H9 (cell line): Measurements from ENCODE around the gene DGKD. TPM values are rescaled to one million over a fixed set of nuclear protein-coding genes. Genes with fewer than 3 reads are reported as not detected.

Experiments used
- DNase-seq: peaks from one replicate; pipeline ENCODE4 v3.0.0-alpha.2; 2017
- H2AFZ ChIP-seq: one replicate; pipeline ENCODE4 v1.6.1; 2013; ENCODE audit warnings: mild to moderate bottlenecking, low read length, control low read depth, moderate library complexity
- H2AK5ac ChIP-seq: 2 replicates; pipeline ENCODE4 v1.6.1; 2013; ENCODE audit warnings: low read length, control low read depth, mixed read lengths; ENCODE audit not compliant: insufficient read length
- H2BK120ac ChIP-seq: one replicate; pipeline ENCODE4 v1.6.1; 2013; ENCODE audit warnings: low read depth, mild to moderate bottlenecking, low read length, control low read depth, inconsistent platforms; ENCODE audit not compliant: poor library complexity, severe bottlenecking
- H2BK12ac ChIP-seq: 2 replicates; pipeline ENCODE4 v1.6.1; 2013; ENCODE audit warnings: low read length, control low read depth, mixed read lengths, low read depth; ENCODE audit not compliant: insufficient read length
- H2BK15ac ChIP-seq: 2 replicates; pipeline ENCODE4 v1.6.1; 2013; ENCODE audit warnings: low read depth, low read length, control low read depth
- H2BK20ac ChIP-seq: one replicate; pipeline ENCODE4 v1.6.1; 2013; ENCODE audit warnings: low read depth, mild to moderate bottlenecking, low read length, control low read depth, inconsistent platforms; ENCODE audit not compliant: poor library complexity, severe bottlenecking
- H2BK5ac ChIP-seq: 2 replicates; pipeline ENCODE4 v1.6.1; 2013; ENCODE audit warnings: low read length, control low read depth, mixed read lengths; ENCODE audit not compliant: insufficient read length
- H3K14ac ChIP-seq: 2 replicates; pipeline ENCODE4 v1.6.1; 2013; ENCODE audit warnings: low read length, control low read depth; ENCODE audit not compliant: insufficient read depth
- H3K18ac ChIP-seq: 2 replicates; pipeline ENCODE4 v1.6.1; 2013; ENCODE audit warnings: low read depth, mild to moderate bottlenecking, mixed read lengths, low read length, control low read depth; ENCODE audit not compliant: insufficient read length
- H3K23ac ChIP-seq: 2 replicates; pipeline ENCODE4 v1.6.1; 2013; ENCODE audit warnings: low read length, control low read depth, mixed read lengths, low read depth; ENCODE audit not compliant: insufficient read length
- H3K23me2 ChIP-seq: 2 replicates; pipeline ENCODE4 v1.6.1; 2013; ENCODE audit warnings: low read depth, mild to moderate bottlenecking, mixed read lengths, low read length, control low read depth; ENCODE audit not compliant: insufficient read length, poor library complexity, severe bottlenecking
- H3K27ac ChIP-seq: 2 replicates; pipeline ENCODE4 v1.5.1; 2013; ENCODE audit warnings: low read length, control low read depth, mixed read lengths, low read depth; ENCODE audit not compliant: insufficient read length
- H3K27me3 ChIP-seq: 2 replicates; pipeline ENCODE4 v1.6.1; 2013; ENCODE audit warnings: low read length, control low read depth, inconsistent platforms; ENCODE audit not compliant: insufficient read depth
- H3K4ac ChIP-seq: 2 replicates; pipeline ENCODE4 v1.6.1; 2013; ENCODE audit warnings: low read depth, mild to moderate bottlenecking, control low read depth, inconsistent platforms, low read length, moderate library complexity
- H3K4me1 ChIP-seq: 2 replicates; pipeline ENCODE4 v1.6.1; 2013; ENCODE audit warnings: low read length, control low read depth, inconsistent platforms; ENCODE audit not compliant: insufficient read depth
- H3K4me2 ChIP-seq: 2 replicates; pipeline ENCODE4 v1.6.1; 2013; ENCODE audit warnings: low read length, control low read depth, mixed read lengths; ENCODE audit not compliant: insufficient read length, insufficient read depth
- H3K56ac ChIP-seq: 2 replicates; pipeline ENCODE4 v1.6.1; 2013; ENCODE audit warnings: low read depth, mild to moderate bottlenecking, mixed read lengths, low read length, control low read depth; ENCODE audit not compliant: insufficient read length
- H3K79me1 ChIP-seq: 2 replicates; pipeline ENCODE4 v1.6.1; 2013; ENCODE audit warnings: low read depth, mild to moderate bottlenecking, moderate library complexity, low read length, control low read depth, inconsistent platforms; ENCODE audit not compliant: insufficient read depth, poor library complexity, severe bottlenecking
- H3K79me2 ChIP-seq: 2 replicates; pipeline ENCODE4 v1.6.1; 2013; ENCODE audit warnings: low read length, control low read depth, inconsistent platforms; ENCODE audit not compliant: insufficient read depth
- H3K9ac ChIP-seq: 2 replicates; pipeline ENCODE4 v1.6.1; 2013; ENCODE audit warnings: low read length, control low read depth, mixed read lengths; ENCODE audit not compliant: insufficient read length; ENCODE audit errors: extremely low read depth
- H3K9me3 ChIP-seq: one replicate; pipeline ENCODE4 v1.6.1; 2013; ENCODE audit warnings: low read depth, low read length, inconsistent platforms; ENCODE audit not compliant: control insufficient read depth
- H3T11ph ChIP-seq: one replicate; pipeline ENCODE4 v1.6.1; 2013; ENCODE audit warnings: mild to moderate bottlenecking, low read length, control low read depth, inconsistent platforms
- H4K20me1 ChIP-seq: one replicate; pipeline ENCODE4 v1.6.1; 2013; ENCODE audit not compliant: control insufficient read depth, insufficient read length, insufficient read depth
- H4K5ac ChIP-seq: 2 replicates; pipeline ENCODE4 v1.6.1; 2013; ENCODE audit warnings: low read depth, mild to moderate bottlenecking, mixed read lengths, low read length, control low read depth; ENCODE audit not compliant: insufficient read length
- H4K8ac ChIP-seq: replicated peaks from 2 replicates; pipeline ENCODE4 v1.6.1; 2013; ENCODE audit warnings: low read length, control low read depth, mixed read lengths, low read depth; ENCODE audit not compliant: insufficient read length
- H4K91ac ChIP-seq: 2 replicates; pipeline ENCODE4 v1.6.1; 2013; ENCODE audit warnings: low read depth, mild to moderate bottlenecking, moderate library complexity, mixed read lengths, low read length, control low read depth; ENCODE audit not compliant: insufficient read length
- H3K27ac Mint-ChIP-seq, 3 experiments: 2 replicates in 2 of 3; 3 replicates in 1 of 3; pipeline ENCODE4 v1.8.0; 2020 to 2021; ENCODE audit warnings: mixed read lengths in 3 of 3, mild to moderate bottlenecking in 1 of 3, moderate library complexity in 1 of 3
- H3K27me3 Mint-ChIP-seq: 2 replicates; pipeline ENCODE4 v1.8.0; 2021; ENCODE audit warnings: low read depth, mild to moderate bottlenecking, moderate library complexity, mixed read lengths
- H3K36me3 Mint-ChIP-seq, 3 experiments: 2 replicates in 2 of 3; 3 replicates in 1 of 3; pipeline ENCODE4 v1.8.0; 2020 to 2021; ENCODE audit warnings: low read depth in 3 of 3, mixed read lengths in 3 of 3; ENCODE audit not compliant: insufficient read depth in 1 of 3
- H3K4me1 Mint-ChIP-seq, 2 experiments: 2 replicates each; pipeline ENCODE4 v1.8.0; 2020; ENCODE audit warnings: mixed read lengths in 2 of 2
- H3K4me3 Mint-ChIP-seq, 2 experiments: 2 replicates in 1 of 2; 3 replicates in 1 of 2; pipeline ENCODE4 v1.8.0; 2020 to 2021; ENCODE audit warnings: mild to moderate bottlenecking in 2 of 2, mixed read lengths in 2 of 2, moderate library complexity in 1 of 2
- H3K9me3 Mint-ChIP-seq, 2 experiments: 2 replicates in 1 of 2; 3 replicates in 1 of 2; pipeline ENCODE4 v1.8.0; 2020; ENCODE audit warnings: mild to moderate bottlenecking in 2 of 2, mixed read lengths in 2 of 2, moderate library complexity in 1 of 2
- WGBS: extraction: QIAGEN DNeasy Blood & Tissue Kit; methylation state at CpG from one replicate; pipeline ENCODE4 v1.1.7; 2013; ENCODE audit warnings: missing lambda C conversion rate, low lambda C conversion rate, mixed read lengths; ENCODE audit not compliant: insufficient read length; ENCODE audit errors: extremely low coverage; 5-methylcytosine and 5-hydroxymethylcytosine counted together
- total RNA-seq: library from RNA; stranded (reverse); gene quantifications from 2 replicates; pipeline ENCODE4 v1.2.1, GENCODE V29; 2021
- TF ChIP-seq, protein P1 (sequence below): fragments of 200-600 bp; sonication (generic); conservative IDR thresholded peaks from 3 replicates; pipeline ENCODE4 v1.8.0; 2021; ENCODE audit warnings: antibody characterized with exemption, mild to moderate bottlenecking

Gene DGKD
- total RNA-seq, 1 experiment from 2014 or later = 20.7 TPM

DNA sequence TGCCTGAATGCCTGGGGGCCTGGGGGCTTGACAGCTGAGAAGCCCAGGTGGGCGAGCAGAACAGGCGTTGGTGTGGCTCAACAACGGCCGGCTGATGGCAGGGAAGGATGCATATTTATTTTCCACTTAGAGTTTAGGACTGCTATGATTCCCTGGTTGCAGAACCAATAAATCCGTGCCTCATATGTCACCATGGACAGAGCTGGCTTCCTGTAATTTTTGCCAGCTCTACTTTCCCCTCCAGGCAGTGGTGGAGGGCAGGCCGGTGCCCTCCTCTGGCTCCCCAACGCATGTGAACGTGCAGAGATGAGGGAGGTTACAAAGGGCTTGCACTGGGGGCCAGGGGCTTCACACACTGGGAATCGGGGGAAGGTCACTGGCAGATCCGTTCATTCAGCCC lies 28.5 kb upstream of the DGKD start:
- Histone ChIP-seq H3K4me2 (no peak overlapping the region), H3K79me2 (no peaks in the 10 kb centered on the region), H3K4me1 (peaks cover 2% of the 10 kb centered on the region; the same call in 1 of the 2 replicates), H2BK15ac (no peak overlapping the region), H4K20me1 (peaks cover 2% of the 10 kb centered on the region), H4K8ac (no peak overlapping the region), H3K27me3 (no peaks in the 10 kb centered on the region), H3K18ac (no peak overlapping the region), H3K23ac (no peak overlapping the region), H4K5ac (no peak overlapping the region), H2BK120ac (no peak overlapping the region), H3K14ac (no peak overlapping the region), H2BK5ac (no peak overlapping the region), H3K9ac (no peak overlapping the region), H3K23me2 (no peaks in the 10 kb centered on the region), H2BK20ac (no peak overlapping the region), H3K4ac (no peak overlapping the region), H2BK12ac (no peak overlapping the region), H3K79me1 (no peaks in the 10 kb centered on the region), H4K91ac (no peak overlapping the region), H2AFZ (no peak overlapping the region), H2AK5ac (no peak overlapping the region), H3K27ac (no peak overlapping the region), H3K9me3 (no peaks in the 10 kb centered on the region), H3T11ph (no peak overlapping the region), H3K56ac (no peak overlapping the region)
- WGBS = no CpG with 5 or more reads among the region's 10 CpGs
- TF ChIP-seq, protein P1, sequence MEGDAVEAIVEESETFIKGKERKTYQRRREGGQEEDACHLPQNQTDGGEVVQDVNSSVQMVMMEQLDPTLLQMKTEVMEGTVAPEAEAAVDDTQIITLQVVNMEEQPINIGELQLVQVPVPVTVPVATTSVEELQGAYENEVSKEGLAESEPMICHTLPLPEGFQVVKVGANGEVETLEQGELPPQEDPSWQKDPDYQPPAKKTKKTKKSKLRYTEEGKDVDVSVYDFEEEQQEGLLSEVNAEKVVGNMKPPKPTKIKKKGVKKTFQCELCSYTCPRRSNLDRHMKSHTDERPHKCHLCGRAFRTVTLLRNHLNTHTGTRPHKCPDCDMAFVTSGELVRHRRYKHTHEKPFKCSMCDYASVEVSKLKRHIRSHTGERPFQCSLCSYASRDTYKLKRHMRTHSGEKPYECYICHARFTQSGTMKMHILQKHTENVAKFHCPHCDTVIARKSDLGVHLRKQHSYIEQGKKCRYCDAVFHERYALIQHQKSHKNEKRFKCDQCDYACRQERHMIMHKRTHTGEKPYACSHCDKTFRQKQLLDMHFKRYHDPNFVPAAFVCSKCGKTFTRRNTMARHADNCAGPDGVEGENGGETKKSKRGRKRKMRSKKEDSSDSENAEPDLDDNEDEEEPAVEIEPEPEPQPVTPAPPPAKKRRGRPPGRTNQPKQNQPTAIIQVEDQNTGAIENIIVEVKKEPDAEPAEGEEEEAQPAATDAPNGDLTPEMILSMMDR = no peak
- Mint-ChIP-seq H3K27ac (no peak overlapping the region; a peak in 1 of 7 replicates), H3K4me1 (peaks cover 14 to 15% of the 10 kb centered on the region in 2 experiments), H3K27me3 (peaks cover 85% of the 10 kb centered on the region), H3K4me3 (no peak overlapping the region), H3K9me3 (no peaks in the 10 kb centered on the region; a peak in 1 of 5 replicates), H3K36me3 (no peaks in the 10 kb centered on the region; a peak in 2 of 7 replicates)
- no peak for DNase-seq
